NOMO-1 treated with dmso at 0.1 percent for 144 hours (cell line): ENCODE data around the gene ASAP2.

ENCODE experiments used
- DNase-seq: peaks from one replicate; lab custom pipeline; 2025; ENCODE audit not compliant: unreplicated experiment; lab: John Stamatoyannopoulos, UW

Gene ASAP2

GRCh38 chr2:9230051-9230802, 23.6 kb downstream of the ASAP2 start:
- no peak for DNase-seq

GRCh38 chr2:9230881-9231280, 24.3 kb downstream of the ASAP2 start:
- peak; percentile 56 for DNase-seq

GRCh38 chr2:9231291-9232165, 24.9 kb downstream of the ASAP2 start:
- DNase-seq = no peak

- no peak for DNase-seq
Observed at GRCh38 chr2:9232166-9232479, 25.5 kb downstream of the ASAP2 start.

GRCh38 chr2:9232886-9233285, 26.3 kb downstream of the ASAP2 start:
- DNase-seq = no peak

- no peak for DNase-seq
Observed at GRCh38 chr2:9234680-9235146, 28.1 kb downstream of the ASAP2 start.

GRCh38 chr2:9235147-9236044, 28.8 kb downstream of the ASAP2 start:
- DNase-seq = no peak

- no peak for DNase-seq
Observed at GRCh38 chr2:9236045-9236344, 29.4 kb downstream of the ASAP2 start.

GRCh38 chr2:9236867-9237266, 30.3 kb downstream of the ASAP2 start:
- DNase-seq = no peak

GRCh38 chr2:9237831-9238230, 31.2 kb downstream of the ASAP2 start:
- DNase-seq = no peak

- no peak for DNase-seq
Observed at GRCh38 chr2:9238591-9239326, 32.1 kb downstream of the ASAP2 start.

GRCh38 chr2:9239616-9240015, 33.0 kb downstream of the ASAP2 start:
- no peak for DNase-seq

GRCh38 chr2:9240745-9241144, 34.1 kb downstream of the ASAP2 start:
- no peak for DNase-seq

GRCh38 chr2:9241233-9241632, 34.6 kb downstream of the ASAP2 start:
- no peak for DNase-seq

- no peak for DNase-seq
Observed at GRCh38 chr2:9243357-9243756, 36.7 kb downstream of the ASAP2 start.

GRCh38 chr2:9244985-9245544, 38.5 kb downstream of the ASAP2 start:
- no peak for DNase-seq

- no peak for DNase-seq
Observed at GRCh38 chr2:9247177-9247576, 40.6 kb downstream of the ASAP2 start.

- no peak for DNase-seq
Observed at GRCh38 chr2:9247786-9248185, 41.2 kb downstream of the ASAP2 start.

GRCh38 chr2:9248363-9248762, 41.8 kb downstream of the ASAP2 start:
- DNase-seq = no peak

GRCh38 chr2:9249020-9249800, 42.6 kb downstream of the ASAP2 start:
- DNase-seq = no peak
